Spleen (tissue), 7 donors: ENCODE measurements around the gene RYR2.

ENCODE experiments used
- CTCF ChIP-seq, 11 experiments: fragments of 200-600 bp in 7 of 11; fragments of 450-650 bp in 4 of 11; sonication (generic) in 4 of 11; IDR thresholded peaks in 8 of 11; conservative IDR thresholded peaks in 3 of 11; 1 replicate in 7 of 11; 2 replicates in 4 of 11; pipeline versions ENCODE4 v1.4.0 to v1.8.0; 2016 to 2021; ENCODE audit warnings: antibody characterized with exemption in 11 of 11, inconsistent platforms in 4 of 11, mild to moderate bottlenecking in 1 of 11
- POLR2AphosphoS5 ChIP-seq, 3 donors: sonication (generic); formaldehyde crosslinking; IDR thresholded peaks; one replicate each; pipeline ENCODE4 v1.5.1; 2017; ENCODE audit warnings: antibody characterized with exemption in 3 of 3
- donor health status: DM: no; HTN: no; CAD: no; lungs with moderate emphysema.
- donor health status: DM: no; HTN: no; CAD: no.
- donor health status: DM: no; HTN: no; CAD: no.

GRCh38 chr1:237054313-237054712, 12.3 kb downstream of the RYR2 start:
- TF ChIP-seq CTCF (IDR thresholded peaks at IDR 0.05 in 8 of 11, conservative IDR thresholded peaks at IDR 0.05 in 3 of 11) (no peak), POLR2AphosphoS5 (IDR thresholded peaks at IDR 0.05) (no peak)
